NB4 (cell line): ENCODE results near the gene BTBD9.

ENCODE experiments used
- DNase-seq: peaks from one replicate; pipeline ENCODE4 v3.0.0; 2010; ENCODE audit warnings: low read depth
- H3K4me3 ChIP-seq: one replicate; pipeline ENCODE4 v1.5.1; 2011; ENCODE audit warnings: mild to moderate bottlenecking, low read depth, low read length, moderate library complexity
- CTCF ChIP-seq: IDR thresholded peaks from one replicate; pipeline ENCODE4 v1.5.1; 2012; ENCODE audit warnings: low read depth, low read length
- MYC ChIP-seq: IDR thresholded peaks from 2 replicates; pipeline ENCODE4 v1.6.1; 2011; ENCODE audit warnings: low read depth, low read length
- POLR2A ChIP-seq: IDR thresholded peaks from 2 replicates; pipeline ENCODE4 v1.6.1; 2011; ENCODE audit warnings: mild to moderate bottlenecking; ENCODE audit not compliant: insufficient read length; ENCODE audit errors: extremely low read depth
- TF ChIP-seq, protein P1 (sequence below): IDR thresholded peaks from 2 replicates; pipeline ENCODE4 v1.6.1; 2011; ENCODE audit warnings: low read depth, low read length

BTBD9 gene

GRCh38 chr6:38156818-38157565, 482.7 kb downstream of the BTBD9 start:
- TF ChIP-seq, protein P1, sequence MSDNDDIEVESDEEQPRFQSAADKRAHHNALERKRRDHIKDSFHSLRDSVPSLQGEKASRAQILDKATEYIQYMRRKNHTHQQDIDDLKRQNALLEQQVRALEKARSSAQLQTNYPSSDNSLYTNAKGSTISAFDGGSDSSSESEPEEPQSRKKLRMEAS: no peak
- TF ChIP-seq CTCF: no peak
- TF ChIP-seq POLR2A: no peak
- TF ChIP-seq MYC: no peak
- DNase-seq: no peak
- no peak overlapping the region for H3K4me3 ChIP-seq

DNA sequence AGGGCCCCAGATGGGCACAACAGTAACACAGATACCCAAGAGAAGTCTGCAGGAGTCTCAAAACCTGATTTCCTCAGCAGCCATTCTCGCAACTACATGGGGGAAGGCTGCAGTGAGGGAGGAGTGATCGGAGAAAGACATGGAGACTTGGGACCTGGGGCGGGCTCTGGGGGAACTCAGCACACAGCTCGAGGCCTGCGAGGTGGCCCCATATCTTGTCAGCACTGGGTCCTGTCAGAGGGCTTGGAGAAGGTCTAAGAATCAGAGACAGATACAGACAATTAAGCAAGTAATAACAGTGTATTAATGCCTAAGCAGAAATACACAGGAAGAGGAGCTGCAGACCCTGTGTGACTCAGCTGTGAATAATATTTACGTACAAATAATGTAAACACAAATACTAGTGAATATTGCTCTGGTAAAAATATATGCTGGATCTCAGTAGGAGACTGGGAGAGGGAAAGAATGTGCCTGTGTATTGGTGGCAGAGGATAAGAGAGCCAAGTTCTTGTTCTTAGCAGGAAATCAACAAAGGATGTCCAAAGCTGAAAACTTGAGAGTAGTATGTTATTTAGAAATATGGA, 484.0 kb downstream of the BTBD9 start:
- no peak for DNase-seq
- no peak overlapping the region for H3K4me3 ChIP-seq
- TF ChIP-seq MYC: no peak
- TF ChIP-seq, protein P1: no peak
- TF ChIP-seq POLR2A: no peak
- no peak for TF ChIP-seq CTCF

DNA sequence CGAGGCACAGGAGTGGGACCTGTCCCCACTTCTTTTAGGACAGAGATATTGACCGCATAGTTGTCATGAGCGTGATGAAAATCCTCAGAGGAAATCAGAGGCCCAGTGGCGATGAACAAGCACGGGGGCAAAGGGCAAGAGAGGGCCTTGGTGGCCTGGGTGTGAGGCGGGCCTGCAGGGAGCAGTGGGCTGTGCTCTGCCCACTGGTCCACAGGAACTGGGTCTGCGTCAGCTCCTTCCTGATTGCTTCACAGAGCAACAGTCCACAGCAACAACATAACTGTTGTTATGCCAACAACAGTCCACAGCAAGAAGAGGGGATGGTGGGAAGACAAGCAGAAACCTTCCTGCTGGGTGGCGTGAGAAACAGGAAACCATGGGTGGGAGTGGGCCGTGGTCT, 484.6 kb downstream of the BTBD9 start:
- TF ChIP-seq, protein P1: no peak
- no peak for TF ChIP-seq MYC
- TF ChIP-seq CTCF: no peak
- no peak for TF ChIP-seq POLR2A
- H3K4me3 ChIP-seq: no peak overlapping the region
- no peak for DNase-seq

- TF ChIP-seq CTCF (no peak), POLR2A (no peak), MYC (no peak)
- TF ChIP-seq, protein P1: no peak
- no peak overlapping the region for H3K4me3 ChIP-seq
- no peak for DNase-seq
Measured at GRCh38 chr6:38154731-38155130, 485.0 kb downstream of the BTBD9 start.

- H3K4me3 ChIP-seq: no peak overlapping the region
- no peak for DNase-seq
- TF ChIP-seq POLR2A (no peak), MYC (no peak), CTCF (no peak)
- TF ChIP-seq, protein P1: no peak
Measured at GRCh38 chr6:38153798-38154345, 485.9 kb downstream of the BTBD9 start.
